ENCODE measurements around the gene CCDC116.
A peak's percentile ranks its signal among the peaks of the same experiment; 100 is the strongest.
"Not testable (repeated sequence)": the region's sequence is repeated elsewhere in the genome, so short reads cannot be mapped to it uniquely, and the experiment has no call there.

Gene CCDC116

GRCh38 chr22:21652547-21653545 lies 20.3 kb downstream of the CCDC116 start:
- DNase-seq: no peak

GRCh38 chr22:21657020-21657359 lies 24.4 kb downstream of the CCDC116 start:
- no peak for DNase-seq

DNA sequence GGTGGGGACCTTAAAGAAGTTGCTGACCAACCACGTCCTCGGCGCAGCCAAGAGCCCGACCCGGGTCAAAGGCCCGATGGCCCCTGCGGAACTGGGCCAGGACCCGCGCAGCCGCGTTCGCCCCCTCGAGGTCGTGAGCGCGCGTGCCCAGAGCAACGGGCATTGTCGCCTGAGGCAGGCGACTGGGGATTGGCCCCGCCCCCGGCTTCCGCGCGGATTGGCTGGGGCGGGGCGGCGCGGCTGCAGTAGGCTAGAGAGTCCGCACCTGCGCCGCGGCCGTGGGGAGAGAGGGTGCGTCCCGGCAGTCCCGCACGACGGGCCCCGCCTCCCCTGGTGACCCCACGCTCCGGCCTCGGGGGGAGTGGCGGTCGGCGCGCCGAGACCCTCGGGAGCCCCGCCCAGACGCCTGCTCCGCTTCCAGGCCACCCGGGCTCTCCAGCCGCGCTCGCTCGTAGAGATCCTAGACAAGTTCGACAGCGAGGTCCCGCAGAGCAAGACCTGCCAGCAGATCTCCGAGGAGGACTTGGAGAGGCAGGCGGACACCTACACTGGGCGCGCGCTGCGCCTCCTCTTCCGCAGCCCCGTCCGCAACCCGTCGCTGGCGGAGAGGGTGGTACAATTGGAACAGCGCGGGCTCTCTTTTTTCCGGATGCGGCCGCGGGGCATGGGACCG lies 24.9 kb downstream of the CCDC116 start:
- peak; percentile 67 to 72 for DNase-seq

- DNase-seq: no peak
These were observed 27.4 kb downstream of the CCDC116 start for GRCh38 chr22:21659864-21660525.

DNA sequence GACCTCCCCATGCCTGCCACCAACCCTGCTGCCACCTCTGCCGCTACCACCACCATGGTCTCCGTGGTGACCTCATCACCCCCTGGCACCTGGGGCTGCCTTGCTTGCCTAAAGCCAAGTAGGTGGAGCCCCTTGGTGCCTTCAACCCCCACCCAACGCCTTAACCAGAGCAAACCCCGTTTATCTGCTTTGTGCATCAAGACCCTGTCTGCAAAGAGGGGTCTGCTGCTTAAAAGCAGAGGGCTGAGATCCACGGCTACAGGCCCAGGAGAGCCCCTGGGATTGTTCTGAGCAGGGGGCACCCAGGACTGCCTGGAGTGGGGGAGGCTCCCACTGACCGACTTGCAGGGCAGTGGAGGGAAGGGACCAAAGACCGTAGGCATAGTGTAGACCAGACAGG lies 28.3 kb downstream of the CCDC116 start:
- DNase-seq: no peak

- no peak for DNase-seq
These were observed 29.4 kb downstream of the CCDC116 start for GRCh38 chr22:21661991-21662390.

DNA sequence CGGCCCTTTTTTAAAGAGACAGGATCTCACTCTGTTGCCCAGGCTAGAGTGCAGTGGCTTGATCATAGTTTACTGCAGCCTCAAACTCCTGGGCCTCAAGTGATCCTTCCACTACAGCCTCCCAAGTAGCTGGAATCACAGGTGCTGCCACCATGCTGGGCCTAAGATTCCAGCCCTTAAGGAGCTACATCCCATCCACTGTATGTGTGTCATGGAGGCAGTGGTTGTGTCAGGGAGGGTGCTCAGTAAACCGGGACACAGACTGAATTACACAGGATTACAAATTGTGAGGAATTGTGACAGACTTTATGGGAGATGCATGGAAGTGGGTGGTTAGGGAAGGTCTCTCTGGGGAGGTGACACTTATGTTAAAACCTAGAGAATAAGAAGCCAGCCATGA lies 31.2 kb downstream of the CCDC116 start:
- no peak for DNase-seq

- DNase-seq: no peak
These were observed 32.7 kb downstream of the CCDC116 start for GRCh38 chr22:21665047-21665851.

- DNase-seq: no peak
These were observed 34.2 kb downstream of the CCDC116 start for GRCh38 chr22:21666786-21667185.

- no peak for DNase-seq
These were observed 36.5 kb downstream of the CCDC116 start for GRCh38 chr22:21669026-21669425.

GRCh38 chr22:21672107-21672629 lies 39.6 kb downstream of the CCDC116 start:
- DNase-seq: no peak

GRCh38 chr22:21673534-21674321 lies 41.2 kb downstream of the CCDC116 start:
- DNase-seq: no peak

- no peak for DNase-seq
These were observed 42.2 kb downstream of the CCDC116 start for GRCh38 chr22:21674638-21675245.

GRCh38 chr22:21677606-21678443 lies 45.3 kb downstream of the CCDC116 start:
- no peak for DNase-seq

- DNase-seq: not testable (repeated sequence)
These were observed 46.3 kb downstream of the CCDC116 start for GRCh38 chr22:21678842-21679241.

DNA sequence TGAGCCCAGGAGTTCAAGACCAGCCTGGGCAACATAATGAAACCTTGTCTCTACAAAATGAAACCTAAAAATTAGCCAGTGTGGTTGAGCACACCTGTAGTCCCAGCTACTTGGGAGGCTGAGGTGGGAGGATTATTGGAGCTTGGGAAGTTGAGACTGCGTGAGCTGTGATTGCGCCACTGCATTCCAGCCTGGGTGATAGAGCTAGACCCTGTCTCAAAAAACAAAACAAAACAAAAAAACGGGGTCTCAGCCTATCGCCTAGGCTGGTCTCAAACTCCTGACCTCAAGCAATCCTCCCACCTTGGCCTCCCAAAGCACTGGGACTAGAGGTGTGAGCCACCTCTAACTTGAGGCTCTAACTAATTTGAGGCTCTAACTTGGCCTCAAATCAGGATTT lies 46.8 kb downstream of the CCDC116 start:
- DNase-seq: no peak

DNA sequence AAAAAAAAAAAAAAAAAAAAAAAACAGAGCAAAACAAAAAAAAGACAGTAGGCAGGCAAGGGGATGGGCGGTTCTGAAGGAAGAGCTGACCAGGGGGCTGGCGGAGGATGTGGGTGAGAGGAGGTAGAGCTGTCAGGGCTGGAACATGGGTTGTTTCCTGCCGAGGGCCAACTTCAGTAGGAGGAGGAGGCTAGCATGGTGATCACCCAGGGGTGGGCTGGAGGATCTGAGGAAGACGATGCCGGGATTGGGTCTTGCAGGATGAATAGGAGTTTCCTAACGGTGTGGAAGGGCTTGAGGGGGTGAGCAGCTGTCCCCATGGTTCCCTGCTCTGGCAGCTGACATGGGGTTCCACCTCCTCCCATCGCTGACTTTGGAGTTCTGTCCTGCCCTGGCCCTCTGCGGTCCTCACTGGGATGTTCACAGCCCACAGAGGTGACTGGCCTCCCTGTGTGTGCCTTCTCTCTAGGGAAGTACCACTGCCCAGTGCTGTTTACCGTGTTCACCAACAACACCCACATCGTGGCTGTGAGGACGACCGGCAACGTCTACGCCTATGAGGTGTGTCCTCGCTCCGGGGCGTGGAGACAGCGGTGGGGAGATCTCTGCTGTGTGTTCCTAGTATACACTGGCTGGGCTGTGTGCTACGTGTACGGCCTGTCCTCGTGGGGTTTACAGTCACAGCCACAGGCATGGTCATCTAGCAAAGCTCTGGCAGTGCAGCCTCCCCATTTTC lies 48.4 kb downstream of the CCDC116 start:
- no peak for DNase-seq

DNA sequence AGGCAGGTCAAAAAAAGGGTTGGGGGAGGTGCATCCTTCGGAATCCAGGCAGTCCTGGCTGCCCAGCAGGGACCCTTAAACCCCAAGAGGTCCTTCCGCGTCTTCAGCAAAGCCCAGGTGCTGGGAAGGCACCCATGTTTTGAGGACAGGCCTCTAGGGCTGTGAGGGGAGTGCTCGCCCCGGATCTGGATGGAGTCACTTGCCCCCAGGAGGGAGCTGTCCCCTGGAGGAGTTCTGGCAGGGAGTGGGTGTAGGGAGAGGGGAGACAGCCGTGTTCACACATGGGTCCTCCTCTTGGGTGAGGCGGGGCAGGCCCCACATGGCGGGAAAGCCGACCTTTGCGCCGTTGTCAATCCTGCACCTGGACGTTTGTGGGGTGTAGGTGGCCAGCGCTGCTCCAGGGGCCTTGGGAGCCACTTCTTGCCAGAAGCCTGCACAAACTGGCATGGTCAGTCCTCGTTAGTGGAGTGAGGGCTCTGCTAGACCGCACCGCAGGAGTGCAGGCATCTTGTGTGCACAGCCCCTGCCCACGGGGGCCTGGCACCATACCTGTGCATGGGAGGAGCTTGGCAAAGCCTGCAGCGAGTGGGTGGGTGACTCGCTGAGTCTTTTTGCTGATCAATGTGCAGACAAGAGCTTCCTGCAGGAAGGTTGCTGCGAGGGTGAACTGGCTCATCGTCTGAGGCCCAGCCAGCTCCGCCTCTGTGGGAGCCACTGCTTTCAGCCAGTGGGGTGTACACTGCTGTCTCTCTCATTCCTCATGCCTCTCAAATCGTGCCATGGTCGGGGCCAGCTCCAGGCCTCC lies 49.2 kb downstream of the CCDC116 start:
- DNase-seq: no peak

Data from AML-193 (cell line).